AG09319 (cell line): ENCODE results near the gene TBRG1.
A peak's percentile ranks its signal among the peaks of the same experiment; 100 is the strongest.

Source experiments
- DNase-seq: peaks from one replicate; pipeline ENCODE4 v3.0.0-alpha.2; 2010; ENCODE audit warnings: low read depth; ENCODE audit errors: extremely low read depth
- TF ChIP-seq, protein P1 (sequence below): IDR thresholded peaks from 2 replicates; pipeline ENCODE4 v1.5.1; 2011; ENCODE audit warnings: low read depth, mild to moderate bottlenecking, inconsistent platforms, low read length, moderate library complexity

TBRG1 gene

GRCh38 chr11:124644426-124645280 is 22.0 kb downstream of the TBRG1 start:
- peak; percentile 44 for DNase-seq
- TF ChIP-seq, protein P1, sequence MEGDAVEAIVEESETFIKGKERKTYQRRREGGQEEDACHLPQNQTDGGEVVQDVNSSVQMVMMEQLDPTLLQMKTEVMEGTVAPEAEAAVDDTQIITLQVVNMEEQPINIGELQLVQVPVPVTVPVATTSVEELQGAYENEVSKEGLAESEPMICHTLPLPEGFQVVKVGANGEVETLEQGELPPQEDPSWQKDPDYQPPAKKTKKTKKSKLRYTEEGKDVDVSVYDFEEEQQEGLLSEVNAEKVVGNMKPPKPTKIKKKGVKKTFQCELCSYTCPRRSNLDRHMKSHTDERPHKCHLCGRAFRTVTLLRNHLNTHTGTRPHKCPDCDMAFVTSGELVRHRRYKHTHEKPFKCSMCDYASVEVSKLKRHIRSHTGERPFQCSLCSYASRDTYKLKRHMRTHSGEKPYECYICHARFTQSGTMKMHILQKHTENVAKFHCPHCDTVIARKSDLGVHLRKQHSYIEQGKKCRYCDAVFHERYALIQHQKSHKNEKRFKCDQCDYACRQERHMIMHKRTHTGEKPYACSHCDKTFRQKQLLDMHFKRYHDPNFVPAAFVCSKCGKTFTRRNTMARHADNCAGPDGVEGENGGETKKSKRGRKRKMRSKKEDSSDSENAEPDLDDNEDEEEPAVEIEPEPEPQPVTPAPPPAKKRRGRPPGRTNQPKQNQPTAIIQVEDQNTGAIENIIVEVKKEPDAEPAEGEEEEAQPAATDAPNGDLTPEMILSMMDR: peak; percentile 80

- TF ChIP-seq, protein P1: no peak
- no peak for DNase-seq
Observed at GRCh38 chr11:124646148-124646547, 23.5 kb downstream of the TBRG1 start.

DNA sequence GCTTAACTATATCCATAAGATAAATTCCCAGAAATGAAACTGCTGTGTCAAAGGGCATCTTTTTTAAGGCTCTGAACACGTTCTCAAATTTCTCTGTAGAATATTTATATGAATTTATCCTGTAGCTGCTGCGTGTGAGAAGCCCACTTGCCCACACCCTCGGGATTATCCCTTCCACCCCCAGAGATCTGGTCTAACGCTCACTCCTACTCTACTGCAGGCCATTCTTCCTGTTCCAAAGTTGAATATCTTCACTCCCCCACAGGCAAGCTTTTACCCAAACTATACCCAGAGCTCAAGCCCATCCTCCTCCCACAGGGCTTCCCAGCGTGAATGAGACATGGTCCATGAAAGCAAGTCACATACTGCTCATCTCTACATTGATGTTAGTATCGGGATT is 25.9 kb downstream of the TBRG1 start:
- TF ChIP-seq, protein P1: no peak
- no peak for DNase-seq

DNA sequence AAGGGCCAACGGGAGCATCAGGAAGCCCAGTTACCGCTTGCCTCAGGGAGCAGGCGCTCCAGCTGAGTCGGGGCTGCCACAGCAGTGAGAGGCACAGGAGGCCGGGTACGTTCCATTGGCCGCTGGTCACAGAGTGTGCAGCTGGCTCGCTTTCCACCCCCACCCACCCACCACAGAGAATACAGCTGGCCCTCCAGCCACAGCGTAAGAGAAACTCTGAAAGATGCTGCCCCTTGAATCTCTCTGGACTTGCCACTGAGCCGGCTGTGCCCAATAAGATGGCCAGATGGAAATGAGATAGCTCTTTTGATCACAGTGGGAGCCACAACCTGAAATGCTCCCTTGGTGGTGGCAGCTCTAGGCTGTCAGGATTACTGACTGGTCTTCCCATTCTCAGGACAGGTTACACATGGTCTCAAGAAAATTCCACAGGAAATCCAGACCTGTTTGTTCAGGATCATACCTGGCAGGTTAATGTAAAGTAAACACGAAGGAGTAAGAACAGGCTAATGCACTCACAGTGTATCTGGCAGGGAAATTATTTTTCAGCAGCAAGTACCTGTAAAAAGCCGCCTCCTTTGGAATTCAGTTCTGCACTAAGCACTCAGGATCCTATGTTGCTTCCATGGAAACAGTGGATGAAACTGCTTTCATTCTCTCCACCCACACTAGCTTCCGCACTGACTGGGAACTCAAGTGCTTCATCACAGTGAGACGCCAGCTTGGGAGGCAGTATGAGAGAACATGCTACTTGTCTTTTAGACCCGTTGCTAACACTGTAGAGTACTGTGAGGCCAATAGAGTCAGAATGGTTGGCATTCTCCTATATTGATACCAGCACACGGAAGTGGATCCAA is 34.3 kb downstream of the TBRG1 start:
- no peak for DNase-seq
- TF ChIP-seq, protein P1: no peak

DNA sequence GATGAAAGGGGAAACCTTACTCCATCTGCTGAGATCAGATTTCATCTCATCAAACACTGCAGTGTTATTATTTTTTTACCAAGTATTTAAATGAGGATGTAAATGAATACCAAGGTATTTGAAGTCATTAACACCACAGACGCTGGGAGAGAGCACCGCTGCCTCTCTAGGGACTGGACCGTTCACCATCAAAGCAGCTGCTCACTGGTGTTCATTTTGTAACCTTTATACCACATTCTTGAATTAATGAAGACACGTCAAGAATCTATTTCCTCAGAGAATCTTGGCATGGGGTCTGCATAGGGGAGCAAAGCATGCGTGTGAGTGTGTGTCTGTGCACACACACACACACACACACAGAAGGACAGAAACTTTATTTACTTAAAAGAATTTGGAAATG is 35.2 kb downstream of the TBRG1 start:
- DNase-seq: no peak
- TF ChIP-seq, protein P1: no peak

DNA sequence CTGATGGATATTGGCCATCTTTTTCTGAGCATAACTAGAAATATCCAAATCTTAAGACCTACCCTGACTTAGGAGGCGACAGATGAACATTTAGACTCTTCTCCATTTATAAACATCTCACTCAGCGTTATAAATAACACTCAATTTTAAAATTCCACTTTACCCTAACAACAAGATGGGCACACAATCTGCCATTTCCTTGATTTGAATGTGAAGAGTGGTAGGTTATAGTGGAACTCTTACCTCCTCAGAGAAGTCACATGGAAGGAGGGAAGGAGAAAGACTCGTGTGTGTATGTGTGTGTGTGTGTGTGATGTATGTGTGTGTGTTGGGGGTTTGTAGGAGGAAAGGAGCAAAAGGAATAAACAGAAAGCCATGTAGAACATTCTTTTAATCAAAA is 35.8 kb downstream of the TBRG1 start:
- no peak for DNase-seq
- TF ChIP-seq, protein P1: no peak

DNA sequence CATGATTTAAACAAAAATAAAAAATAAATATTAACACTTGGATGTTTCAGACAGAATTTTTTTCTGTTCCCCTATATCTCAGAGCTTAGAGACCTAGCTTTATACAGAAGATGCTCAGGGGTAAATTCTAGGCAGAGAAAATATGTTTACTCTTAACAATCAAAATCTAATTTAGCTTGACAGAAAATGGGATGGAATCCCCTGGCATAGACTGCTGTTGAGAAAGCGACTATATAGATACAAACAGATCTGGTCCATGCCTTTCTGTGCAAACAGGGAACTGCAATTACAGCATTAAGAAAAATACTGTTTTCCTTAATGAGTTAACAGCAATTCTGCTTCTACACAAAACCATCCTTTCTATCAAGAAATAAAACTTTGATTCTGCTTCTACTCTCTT is 36.3 kb downstream of the TBRG1 start:
- TF ChIP-seq, protein P1: no peak
- DNase-seq: no peak
